NCI-H2107 (cell line): ENCODE data around the gene TGM2.

Experiments
- DNase-seq: peaks from one replicate; lab custom pipeline; 2025; lab: John Stamatoyannopoulos, UW

The TGM2 gene

DNA sequence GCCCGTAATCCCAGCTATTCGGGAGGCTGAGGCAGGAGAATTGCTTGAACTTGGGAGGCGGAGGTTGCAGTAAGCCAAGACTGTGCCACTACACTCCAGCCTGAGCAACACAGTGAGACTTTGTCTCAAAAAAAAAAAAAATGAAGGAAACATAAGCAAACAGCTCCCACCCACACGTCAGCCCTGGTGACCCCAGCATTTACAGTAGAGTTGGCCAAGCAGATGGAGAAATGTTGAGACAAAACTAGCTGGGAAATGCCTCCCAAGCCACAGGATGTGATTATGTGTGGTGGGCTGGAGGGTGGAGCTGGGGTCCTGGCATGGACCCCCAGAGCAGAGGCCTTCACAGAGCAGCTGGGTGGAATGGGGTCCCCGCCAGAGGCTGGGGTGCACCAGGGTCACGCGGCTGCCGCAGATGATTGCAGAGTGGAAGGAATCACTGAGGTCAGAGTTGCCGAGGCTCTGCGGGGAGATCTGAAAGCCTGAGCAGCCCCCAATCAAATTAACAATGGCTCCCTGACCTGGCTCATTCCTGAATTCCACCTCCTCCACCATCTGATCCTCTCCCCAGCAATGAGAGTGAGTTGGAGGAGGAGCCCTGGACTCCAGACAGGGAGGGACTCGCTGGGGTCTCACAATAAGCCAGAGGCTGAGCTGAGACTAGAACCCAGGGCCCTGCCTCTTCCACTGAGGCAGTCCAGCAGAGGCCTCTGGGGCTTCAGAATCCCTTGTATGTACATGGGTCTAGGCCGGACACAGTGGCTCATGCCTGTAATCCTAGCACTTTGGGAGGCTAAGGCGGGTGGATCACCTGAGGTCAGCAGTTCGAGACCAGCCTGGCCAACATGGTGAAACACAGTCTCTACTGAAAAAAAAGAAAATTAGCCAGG is 34.7 kb upstream of the TGM2 start:
- DNase-seq: no peak

DNA sequence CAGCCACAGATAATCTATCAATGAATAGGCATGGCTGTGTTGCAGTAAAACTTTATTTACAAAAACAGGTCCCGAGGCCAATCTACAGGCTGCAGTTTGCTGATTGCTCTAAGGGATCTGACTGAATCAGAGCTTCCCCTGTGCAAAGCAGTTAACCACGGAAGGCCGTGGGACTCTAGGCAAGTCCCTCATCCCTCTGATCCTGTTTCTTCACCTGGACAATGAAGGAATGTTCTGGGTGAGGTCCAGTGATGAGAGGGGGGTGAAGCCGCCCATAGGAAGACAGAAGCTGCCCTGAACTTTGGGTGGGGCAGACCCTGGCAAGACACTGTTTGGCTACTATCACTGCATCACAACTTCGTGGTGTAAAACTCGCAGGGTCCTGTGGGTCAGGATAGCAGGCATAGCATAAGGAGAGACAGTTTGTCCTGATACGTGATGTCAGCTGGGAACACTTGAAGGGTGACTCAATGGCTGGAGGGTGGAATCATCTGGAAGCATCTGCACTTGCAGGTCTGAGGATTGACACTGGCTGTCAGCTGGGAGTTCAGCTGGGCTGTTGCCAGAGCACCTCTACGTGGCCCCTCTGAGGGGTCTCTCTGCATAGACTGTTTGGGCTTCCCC is 33.3 kb upstream of the TGM2 start:
- no peak for DNase-seq

DNA sequence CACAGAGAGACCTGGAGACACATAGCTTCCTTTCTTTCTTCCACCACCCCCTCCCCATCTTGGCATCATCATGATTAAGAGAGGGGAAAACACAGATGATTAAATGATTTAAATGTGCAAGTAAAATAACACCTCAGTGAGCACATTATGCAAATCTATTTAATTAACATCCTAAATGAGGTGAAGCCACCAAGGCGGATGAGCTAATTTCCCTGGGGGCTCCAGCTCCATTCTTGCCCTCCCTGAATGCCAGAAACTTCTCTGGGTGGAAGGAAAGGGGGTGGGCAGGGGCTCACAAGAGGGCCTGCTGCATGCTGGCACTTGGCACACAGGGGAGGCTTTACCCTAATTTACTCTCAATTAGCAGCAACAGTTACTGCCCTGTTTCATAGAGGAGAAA is 32.5 kb upstream of the TGM2 start:
- DNase-seq: no peak

DNA sequence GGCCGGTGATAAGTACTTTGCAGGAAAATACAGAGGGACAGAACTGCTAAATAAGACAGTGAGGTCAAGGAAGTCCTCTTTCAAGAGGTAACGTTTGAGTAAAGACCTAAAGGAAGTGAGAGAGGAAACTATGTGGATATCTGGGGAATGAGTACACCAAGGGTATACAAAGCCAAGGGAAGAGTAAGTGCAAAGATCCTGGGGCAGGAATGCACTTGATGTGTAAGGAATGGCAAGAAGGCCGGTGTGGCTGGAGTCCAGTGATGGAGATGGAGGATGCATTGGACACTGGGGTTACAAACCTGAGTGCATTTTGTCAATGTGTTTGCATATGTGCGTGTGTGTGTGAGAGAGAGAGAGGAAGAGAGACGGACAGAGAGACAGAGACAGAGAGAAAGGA is 32.1 kb upstream of the TGM2 start:
- DNase-seq: no peak

DNA sequence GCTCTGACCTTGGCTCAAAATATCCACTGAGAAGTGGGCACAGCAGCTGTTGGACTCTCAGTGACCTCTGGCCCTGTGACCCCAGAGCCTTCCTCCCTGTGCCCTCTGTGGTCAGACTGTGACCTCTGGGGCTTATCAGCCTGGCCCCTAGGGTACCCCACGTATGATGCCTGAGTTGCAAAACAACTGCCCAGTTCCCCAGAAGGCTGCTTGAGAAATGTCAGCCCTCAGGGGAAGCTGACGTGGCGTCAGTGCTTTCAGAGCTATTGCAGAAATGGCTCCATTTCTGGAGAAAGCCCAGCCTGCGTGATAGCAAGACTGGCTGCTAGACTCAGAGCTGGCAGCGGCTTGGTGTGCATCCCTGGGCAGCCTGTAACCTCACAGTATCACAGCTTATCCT is 31.5 kb upstream of the TGM2 start:
- no peak for DNase-seq

DNA sequence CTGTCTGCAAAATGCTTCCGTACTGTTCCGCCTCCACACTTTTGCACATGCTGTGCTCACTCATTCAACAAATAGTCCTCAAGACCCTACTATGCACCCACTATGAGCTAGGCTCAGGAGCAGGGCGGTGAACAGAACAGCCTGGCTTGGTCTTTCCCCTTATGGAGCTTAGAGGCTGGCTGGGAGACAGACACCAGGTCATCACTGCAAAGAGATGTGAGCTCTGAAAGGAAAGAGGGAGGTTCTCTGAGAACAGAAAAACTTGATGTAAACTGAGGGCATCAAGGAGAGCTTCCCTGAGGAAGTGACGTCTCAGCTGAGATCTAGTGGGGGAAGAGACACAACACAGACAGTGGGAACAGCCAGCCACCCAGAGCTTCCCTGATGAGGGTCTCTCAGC is 31.0 kb upstream of the TGM2 start:
- no peak for DNase-seq

DNA sequence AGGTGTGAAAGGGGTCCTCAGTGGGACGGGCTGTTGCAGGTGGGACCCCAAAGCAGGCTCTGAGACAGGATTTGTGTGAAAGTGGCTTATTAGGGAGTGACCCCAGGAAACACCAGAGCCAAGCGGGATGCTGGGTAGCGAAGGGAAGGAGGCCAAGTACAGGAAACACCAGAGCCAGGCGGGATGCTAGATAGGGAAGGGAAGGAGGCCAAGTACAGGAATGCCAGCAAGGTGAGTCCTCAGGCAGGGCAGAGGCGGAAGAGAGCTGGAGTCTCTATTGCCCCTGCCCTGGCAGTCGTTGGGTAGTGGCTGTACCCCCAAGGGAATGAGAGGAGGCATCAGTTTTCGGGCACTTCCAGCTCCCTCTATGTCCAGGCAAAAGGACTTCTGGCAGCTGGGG is 30.5 kb upstream of the TGM2 start:
- DNase-seq: no peak

DNA sequence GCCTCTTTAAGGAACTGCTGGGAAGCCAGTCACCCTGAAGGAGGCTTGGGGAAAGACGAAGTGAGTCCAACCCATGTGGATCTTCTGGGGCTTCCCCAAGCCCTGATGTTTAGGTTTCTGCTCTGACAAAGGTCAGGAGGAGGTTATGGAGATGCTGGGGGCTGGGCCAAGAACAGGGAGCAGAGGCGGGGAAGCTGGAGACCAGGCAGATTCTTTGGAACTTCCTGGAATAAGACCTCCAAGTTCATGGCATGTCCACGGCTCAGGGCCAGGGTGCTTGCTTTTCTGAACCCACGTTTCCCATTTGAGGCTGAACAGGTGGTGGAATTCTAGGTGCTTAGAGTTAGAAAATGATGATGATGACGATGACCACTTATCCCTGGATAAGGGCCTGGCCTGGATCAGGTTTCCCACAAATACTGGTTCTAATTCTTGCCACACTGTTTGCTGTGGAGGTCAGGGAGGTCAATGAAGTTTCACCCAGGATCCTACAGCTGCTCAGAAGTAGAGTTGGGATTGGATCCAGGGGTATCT is 30.0 kb upstream of the TGM2 start:
- no peak for DNase-seq

DNA sequence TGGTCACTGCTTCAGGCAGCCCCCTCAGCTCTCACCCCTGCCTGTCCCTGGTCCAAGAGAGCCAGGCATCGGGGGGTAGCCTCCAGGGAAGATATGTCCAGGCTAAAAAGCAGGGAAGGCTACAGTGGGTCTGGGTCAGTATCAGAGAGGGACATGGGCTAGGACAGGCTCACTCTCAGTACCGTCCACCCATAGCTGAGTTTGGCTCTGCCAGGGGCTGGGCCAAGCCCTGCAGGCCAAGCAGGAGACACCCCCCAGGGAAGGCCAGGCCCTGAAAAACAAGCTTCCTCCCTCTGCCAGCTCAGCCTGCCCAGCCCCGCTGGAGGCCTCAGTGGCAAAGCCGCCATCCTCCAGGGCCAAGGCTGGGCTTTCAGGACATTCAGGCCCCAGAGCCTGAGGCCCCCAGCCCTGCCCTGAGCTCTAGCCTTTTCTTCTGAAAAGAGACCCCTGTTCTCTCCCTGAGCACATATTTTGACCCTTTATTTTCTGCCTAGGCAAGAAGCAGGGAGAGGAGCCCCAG is 28.6 kb upstream of the TGM2 start:
- no peak for DNase-seq

DNA sequence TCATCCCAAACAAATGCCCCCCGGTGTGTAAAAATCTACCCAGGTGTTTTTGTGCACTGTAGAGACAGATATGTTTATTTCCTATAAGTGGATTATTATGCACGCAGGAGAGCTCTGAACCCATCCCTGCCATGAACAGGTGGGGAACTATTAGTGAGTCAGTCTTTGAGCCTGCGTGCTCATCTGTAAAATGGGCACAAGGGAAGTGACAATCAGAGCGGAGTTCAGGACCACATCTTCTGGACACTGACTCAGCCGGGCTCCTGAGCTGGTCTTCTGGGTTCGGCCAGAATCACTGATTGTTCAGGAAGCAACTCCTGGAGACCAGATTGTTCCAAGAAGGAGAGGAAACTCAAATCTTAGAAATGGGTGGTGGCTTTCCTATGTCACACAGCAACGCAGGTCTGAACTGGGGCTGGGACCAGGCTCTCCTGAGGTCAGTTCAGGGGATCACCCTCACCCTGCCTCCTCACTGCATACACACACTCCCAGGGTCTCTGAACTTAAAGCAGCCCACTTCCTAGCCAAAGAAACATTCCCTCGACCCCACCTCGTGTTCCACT is 27.3 kb upstream of the TGM2 start:
- no peak for DNase-seq

DNA sequence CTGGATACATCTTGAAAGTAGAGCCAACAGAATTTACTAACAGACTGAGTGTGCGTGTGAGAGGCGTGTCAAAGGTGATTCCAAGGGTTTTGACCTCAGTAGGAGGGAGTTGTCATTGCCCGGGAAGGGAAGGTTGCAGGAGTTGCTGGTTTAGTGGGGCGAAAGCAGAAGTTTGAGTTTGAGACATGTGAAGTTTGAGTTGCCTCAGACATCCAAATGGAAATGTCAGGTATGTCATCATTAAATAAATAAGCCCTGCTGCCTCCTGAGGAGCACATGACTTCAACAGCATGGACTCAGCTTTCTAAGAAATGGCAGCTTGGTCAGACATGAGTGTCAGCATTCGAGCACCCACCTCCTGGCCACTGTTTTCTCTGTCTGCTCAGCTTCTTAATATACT is 26.6 kb upstream of the TGM2 start:
- no peak for DNase-seq

DNA sequence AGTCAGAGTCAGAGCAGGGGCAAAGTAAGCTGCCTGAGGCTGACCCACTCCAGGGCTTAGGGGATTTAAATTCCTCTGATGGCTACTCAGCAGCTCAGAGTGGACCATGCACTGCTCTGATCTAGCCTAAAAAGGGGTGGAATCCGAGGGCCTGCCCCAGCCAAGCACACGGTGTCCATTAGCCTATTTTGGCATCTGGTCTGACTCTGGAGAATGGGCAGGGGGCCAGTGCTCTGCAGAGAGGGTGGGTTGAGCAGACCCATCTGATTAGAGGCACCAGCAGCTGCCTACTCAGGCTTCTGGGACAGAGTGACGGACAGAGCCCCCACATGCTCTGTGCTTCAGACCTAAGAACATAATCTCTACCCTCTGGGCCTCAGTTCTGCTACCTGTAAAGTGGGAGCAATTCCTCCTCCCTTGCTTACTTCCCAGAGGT is 25.9 kb upstream of the TGM2 start:
- DNase-seq: no peak

DNA sequence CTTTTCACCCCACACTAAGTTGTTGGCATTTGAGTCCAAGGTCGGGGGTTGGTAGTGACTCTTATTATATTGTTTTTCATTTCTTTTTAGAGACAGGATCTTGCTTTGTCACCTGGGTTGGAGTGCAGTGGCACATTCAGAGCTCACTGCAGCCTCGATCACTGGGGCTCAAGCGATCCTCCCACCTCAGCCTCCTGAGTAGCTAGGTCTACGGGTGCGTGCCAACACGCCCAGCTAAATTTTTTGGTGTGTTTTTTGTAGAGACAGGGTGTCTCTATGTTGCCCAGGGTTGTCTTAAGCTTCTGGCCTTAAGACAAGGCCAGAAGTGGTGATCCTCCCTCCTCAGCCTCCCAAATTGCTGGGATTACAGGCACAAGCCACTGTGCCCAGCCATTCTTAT is 25.1 kb upstream of the TGM2 start:
- no peak for DNase-seq

DNA sequence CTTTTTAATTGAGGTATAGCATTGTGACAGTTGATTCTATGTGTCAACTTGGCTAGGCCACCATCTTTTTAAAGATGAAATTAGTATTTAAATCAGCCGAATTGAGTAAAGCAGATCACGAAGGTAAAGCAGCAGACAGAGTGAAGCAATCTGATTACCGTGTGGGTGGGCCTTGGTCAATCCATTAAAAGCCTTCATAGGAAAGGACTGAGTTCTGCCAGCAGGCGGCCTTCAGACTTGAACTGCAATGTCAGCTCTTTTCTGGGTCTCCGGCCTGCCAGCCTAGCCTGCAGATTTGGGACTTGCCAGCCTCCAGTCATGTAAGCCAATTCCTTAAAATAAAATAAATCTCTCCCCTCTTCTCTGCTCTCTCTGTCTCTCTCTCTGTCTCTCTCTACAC is 22.4 kb upstream of the TGM2 start:
- DNase-seq: no peak

DNA sequence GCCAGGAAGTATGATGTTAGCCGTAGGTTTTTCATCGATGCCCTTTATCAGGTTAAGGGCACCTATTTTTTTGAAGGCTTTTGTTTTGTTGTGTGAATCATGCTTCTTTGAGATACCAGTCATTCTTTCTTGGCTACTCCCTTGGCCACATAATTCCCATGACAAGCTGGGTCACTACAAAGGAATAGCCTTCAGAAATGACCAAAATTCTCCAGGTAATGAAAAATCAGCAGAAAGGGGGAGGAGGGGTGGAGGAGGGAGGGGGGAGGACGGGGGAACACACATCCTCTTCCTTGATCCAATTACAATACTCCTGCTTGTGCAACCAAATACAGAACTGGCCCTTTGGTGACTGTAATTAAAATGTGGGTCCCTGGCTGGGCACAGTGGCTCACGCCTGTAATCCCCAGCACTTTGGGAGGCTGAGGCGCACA is 21.7 kb upstream of the TGM2 start:
- DNase-seq: no peak

DNA sequence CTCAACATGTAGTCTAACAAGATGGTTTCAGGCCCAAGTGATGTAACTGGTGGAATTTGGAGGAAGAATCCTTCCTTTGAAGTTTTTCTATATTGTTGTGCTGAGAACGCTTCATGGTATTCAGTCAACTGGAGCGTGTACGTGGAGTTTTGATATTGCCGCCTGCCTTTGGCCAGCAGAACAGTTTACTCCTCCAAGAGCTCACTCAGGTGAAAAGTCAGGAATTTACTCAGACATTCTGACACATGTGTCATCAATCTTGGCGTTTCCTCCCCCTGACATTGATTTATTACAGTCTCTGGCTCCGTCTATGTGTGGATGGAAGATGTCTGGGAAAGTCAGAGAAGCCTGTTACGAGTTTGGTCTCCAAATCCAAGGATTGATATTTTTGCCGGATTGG is 19.0 kb upstream of the TGM2 start:
- DNase-seq: no peak

DNA sequence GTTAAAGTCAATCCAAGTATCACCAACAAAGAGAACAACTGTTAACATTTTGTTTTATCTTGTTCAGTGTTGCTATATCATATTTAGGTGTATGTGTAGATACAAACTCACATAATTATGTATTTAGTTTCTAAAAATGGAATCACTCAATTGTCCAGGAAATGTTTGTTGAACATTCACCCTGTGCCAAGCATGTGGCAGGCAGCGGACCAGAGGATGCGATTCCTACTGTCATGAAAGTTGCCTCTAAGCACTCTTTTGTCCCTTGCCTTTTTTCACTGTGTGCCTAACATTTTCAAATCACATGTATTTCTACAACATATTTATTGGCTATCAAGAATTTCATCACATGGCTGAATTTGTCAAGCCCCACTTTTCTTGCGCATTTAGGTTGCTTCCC is 16.9 kb upstream of the TGM2 start:
- DNase-seq: no peak

DNA sequence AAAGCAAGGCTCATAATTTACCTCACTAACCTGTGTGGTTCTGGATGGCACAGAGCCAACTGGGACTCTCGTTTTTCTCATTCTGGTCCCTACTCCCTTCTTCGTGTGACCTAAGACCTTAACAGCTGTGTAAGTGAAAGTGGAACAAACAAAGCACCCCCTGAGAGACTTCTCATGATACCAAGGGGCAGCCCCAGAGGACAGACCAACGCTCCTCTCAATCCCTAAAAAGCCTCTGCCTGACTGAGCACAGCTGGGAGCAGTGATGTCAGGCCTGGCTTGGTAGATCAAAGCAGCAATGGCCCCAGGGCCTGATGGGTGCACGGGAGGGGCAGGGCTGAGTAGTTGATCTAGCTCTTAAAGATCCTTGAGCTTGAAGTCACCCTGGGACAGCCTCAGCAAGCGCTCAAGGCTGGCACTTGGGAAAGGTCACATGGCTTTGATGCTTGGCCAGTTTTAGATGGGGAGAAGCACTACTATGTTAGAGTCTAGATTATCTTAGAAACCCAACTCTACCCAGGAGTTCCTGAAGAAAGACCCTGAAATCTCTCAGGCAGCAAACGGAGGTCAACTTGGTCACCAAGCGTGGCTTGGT is 16.2 kb upstream of the TGM2 start:
- no peak for DNase-seq

DNA sequence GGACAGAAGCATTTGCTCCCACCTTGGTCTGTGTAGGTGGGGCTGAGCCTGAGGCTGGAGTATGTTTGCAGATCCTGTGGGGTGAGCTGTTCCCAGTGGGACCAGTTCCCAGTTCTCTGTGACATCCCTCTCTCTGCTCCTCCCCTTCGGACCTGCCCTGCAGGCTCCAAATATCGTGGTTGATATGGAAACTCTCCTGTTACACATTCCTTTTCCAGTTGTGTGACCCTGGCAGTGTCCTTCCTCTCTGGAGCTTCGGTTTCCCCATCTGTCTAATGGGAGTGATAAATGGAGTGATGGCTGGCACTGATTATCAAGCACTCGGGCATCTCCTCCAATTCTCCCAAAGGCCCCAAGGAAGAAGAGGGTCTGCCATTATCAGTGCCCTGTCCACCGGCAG is 15.7 kb upstream of the TGM2 start:
- DNase-seq: no peak

DNA sequence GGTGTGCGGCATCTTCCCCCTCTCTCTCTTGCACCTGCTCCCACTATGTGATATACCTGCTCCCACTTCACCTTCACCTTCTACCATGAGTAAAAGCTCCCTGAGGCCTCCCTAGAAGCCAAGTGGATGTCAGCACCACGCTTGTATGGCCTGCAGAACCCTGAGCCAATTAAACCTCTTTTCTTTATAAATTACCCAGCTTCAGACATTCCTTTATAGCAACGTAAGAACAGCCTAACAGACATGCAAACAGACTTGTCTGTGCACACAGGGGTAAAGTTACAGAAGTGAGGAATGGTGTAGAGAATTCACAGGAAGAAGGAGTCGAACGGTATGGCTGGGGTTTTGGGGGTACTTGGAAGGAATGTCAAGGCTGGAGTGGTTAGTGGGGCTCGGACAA is 14.8 kb upstream of the TGM2 start:
- DNase-seq: no peak

DNA sequence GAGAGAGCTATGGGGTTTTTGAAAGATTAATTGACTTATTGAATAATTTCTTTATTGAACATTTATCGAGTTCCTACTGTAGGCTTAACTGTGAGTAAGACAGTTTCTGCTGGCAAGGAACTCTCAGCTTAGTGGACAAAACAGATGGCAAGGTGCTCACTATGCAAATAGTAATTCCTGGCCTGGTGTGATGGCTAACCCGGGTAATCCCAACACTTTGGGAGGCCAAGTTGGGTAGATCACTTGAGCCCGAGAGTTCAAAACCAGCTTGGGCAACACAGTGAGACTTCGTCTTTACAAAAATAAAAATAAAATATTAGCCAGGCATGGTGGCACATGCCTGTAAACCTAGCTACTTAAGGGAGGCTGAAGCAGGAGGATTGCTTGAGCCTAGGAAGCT is 13.5 kb upstream of the TGM2 start:
- DNase-seq: no peak

DNA sequence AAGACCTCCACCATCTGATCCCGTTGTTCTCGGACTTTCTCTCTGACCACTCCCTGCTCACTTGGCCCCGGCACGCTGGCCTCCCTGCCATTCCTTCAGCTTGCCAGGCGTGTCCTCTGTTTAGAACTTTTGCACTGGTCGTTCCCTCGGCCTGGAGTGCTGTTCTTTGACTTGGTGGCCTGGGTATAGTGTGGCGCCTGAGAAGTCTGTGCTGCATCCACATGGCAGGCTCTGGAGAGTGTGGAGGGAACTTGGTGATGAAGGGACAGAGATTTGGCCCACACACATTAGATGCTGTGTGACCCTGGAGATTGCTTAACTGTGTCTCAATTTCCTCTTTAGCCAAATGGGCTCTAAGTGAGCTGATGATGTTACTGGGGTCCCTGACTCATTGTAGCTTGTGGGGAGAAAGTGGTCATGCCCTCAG is 13.0 kb upstream of the TGM2 start:
- no peak for DNase-seq

DNA sequence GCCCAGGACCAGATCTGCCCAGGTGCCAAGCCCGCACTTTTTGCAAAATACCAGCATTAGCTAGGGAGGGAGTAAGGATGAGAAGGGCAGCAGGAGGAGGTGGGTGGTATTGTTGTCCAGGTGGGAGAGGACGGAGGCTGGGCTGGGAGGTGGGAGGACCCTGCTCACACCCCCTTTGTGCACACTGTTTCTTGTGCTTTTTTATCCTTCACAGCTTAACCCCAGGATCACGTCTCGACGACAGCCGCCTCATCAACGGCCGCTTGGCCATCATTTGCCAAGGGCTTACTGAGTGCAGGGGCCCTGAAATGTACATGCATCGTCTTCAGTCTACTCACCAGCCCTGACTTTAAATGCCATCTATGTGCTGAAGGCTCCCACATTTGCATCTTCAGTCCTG is 12.1 kb upstream of the TGM2 start:
- no peak for DNase-seq
